ENCODE data around the gene KIRREL3. TPM values are rescaled to one million over a fixed set of nuclear protein-coding genes. Genes with fewer than 3 reads are reported as not detected.

KIRREL3 gene
- total and polyA plus RNA-seq, 9 of the 15 experiments (the other 6 are each of a cell fraction or from before 2014, with no cell fraction given), result 0.04 to 0.10 TPM; not detected in 7

DNA sequence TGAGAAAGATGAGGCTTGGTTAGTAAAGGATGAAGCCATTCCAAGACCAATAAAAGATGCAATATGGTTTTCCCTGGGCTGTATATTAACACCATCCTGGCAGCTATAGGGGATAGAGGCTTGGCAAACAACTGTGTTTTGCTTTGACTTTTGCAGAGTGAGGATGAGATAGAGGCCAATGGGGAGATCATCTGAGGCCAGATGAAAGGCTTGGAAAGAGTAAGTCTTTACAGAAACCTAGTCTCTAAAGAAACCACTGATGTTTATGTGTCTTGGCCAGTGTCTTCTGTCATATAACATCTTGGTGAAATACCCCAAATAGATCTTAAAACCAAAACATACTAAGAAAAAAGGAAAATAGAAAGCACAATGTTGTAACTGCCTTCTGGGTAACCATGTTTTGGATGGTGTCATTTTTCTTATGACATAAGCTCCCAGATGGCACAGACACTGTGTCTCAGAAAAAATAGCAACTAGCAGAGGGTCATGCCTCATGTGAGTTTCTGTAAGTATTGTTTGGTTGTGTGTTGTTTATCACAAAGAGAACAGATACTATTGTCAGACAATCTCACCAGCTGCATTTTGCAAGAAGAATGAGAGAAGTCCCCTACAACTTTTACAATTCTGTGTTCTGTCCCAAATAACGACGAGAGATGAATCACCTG is 339.7 kb downstream of the KIRREL3 start (continued):
- no peak for TF ChIP-seq NFIX (CRISPR knock-in tag; IDR thresholded peaks at IDR 0.05; ENCODE audit: low read depth)

DNA sequence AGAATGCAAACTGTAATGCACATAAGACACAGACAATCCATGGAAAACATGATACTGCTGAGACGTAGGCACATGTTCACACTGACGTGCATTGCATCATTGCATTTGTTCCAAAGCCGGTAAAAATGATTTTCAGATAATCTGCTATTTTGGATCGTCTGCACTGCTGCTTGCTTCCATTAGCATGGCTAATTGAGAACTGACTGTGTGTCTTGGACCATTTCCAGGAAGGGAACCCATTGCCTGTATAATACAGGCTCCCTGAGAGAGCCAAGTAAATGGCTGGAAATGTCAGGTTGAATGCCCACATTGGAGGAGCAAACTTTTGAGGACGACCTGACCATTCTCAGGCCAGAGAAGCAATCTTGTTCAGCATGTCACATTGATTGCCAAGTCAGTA is 340.2 kb downstream of the KIRREL3 start:
- Histone ChIP-seq H3K9me1 (ENCODE audit: control insufficient read depth, insufficient read depth, low read length) (no peaks in the 10 kb centered on the region), H3K4me2 (ENCODE audit: insufficient read depth, low read length) (no peak overlapping the region), H3K79me2 (ENCODE audit: control insufficient read depth, insufficient read depth, low read length) (no peaks in the 10 kb centered on the region), H4K20me1 (replicated peaks; ENCODE audit: control insufficient read depth, insufficient read depth, low read length) (no peaks in the 10 kb centered on the region; the same call in 1 of the 2 replicates), H3K27ac (ENCODE audit: extremely low read depth, low read depth, low read length) (no peak overlapping the region), H3K36me3 (ENCODE audit: control insufficient read depth, insufficient read depth, low read length) (no peaks in the 10 kb centered on the region), H3K9me3 (replicated peaks; ENCODE audit: control insufficient read depth, insufficient read depth, low read depth, low read length) (no peaks in the 10 kb centered on the region), H2AFZ (ENCODE audit: low read depth, low read length) (no peak overlapping the region), H3K9ac (ENCODE audit: insufficient read depth in 1 of 2, low read depth in 2 of 2, low read length in 2 of 2) (no peak overlapping the region), H3K4me1 (replicated peaks in 1 of 2; ENCODE audit: control insufficient read depth in 2 of 2, insufficient read depth in 2 of 2, low read length in 2 of 2) (no peaks in the 10 kb centered on the region), H3K27me3 (ENCODE audit: control insufficient read depth in 2 of 2, insufficient read depth in 2 of 2, low read length in 2 of 2) (peaks cover 0 to 1% of the 10 kb centered on the region in 2 experiments; a peak in 2 of 5 replicates), H3K4me3 (no peak overlapping the region)
- no TSS peak for BruUV-seq (replicated peaks)
- DNase-seq (ENCODE audit: extremely low read depth in 1 of 4, low spot score in 3 of 4) (no peak), FAIRE-seq (no peak), ATAC-seq (no peak)
- ChIA-PET CTCF (ENCODE audit: low intra/inter-chr PET ratio) (no interaction called here), POLR2A (no interaction called here)
- in situ Hi-C loops (cut with MboI) (no loop called here), intact Hi-C loops (cut with micrococcal nuclease) (no loop called here)
- WGBS (ENCODE audit: insufficient coverage, low coverage, missing lambda C conversion rate), result 0% methylated on average over 5 of the region's 5 CpGs
- TF ChIP-seq NR2C1 (IDR thresholded peaks at IDR 0.05), result no peak
- no peak for TF ChIP-seq NR2C1 (tag; IDR thresholded peaks at IDR 0.05)
- TF ChIP-seq HMG20A (CRISPR knock-in tag; conservative IDR thresholded peaks at IDR 0.05), result no peak
- TF ChIP-seq, protein P1, sequence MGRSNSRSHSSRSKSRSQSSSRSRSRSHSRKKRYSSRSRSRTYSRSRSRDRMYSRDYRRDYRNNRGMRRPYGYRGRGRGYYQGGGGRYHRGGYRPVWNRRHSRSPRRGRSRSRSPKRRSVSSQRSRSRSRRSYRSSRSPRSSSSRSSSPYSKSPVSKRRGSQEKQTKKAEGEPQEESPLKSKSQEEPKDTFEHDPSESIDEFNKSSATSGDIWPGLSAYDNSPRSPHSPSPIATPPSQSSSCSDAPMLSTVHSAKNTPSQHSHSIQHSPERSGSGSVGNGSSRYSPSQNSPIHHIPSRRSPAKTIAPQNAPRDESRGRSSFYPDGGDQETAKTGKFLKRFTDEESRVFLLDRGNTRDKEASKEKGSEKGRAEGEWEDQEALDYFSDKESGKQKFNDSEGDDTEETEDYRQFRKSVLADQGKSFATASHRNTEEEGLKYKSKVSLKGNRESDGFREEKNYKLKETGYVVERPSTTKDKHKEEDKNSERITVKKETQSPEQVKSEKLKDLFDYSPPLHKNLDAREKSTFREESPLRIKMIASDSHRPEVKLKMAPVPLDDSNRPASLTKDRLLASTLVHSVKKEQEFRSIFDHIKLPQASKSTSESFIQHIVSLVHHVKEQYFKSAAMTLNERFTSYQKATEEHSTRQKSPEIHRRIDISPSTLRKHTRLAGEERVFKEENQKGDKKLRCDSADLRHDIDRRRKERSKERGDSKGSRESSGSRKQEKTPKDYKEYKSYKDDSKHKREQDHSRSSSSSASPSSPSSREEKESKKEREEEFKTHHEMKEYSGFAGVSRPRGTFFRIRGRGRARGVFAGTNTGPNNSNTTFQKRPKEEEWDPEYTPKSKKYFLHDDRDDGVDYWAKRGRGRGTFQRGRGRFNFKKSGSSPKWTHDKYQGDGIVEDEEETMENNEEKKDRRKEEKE (IDR thresholded peaks at IDR 0.05; ENCODE audit: borderline replicate concordance in 1 of 2, control insufficient read depth in 1 of 2, low read depth in 2 of 2, low read length in 1 of 2), result no peak
- TF ChIP-seq, protein P2, sequence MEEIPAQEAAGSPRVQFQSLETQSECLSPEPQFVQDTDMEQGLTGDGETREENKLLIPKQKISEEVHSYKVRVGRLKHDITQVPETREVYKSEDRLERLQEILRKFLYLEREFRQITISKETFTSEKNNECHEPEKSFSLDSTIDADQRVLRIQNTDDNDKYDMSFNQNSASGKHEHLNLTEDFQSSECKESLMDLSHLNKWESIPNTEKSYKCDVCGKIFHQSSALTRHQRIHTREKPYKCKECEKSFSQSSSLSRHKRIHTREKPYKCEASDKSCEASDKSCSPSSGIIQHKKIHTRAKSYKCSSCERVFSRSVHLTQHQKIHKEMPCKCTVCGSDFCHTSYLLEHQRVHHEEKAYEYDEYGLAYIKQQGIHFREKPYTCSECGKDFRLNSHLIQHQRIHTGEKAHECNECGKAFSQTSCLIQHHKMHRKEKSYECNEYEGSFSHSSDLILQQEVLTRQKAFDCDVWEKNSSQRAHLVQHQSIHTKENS (CRISPR knock-in tag; IDR thresholded peaks at IDR 0.05), result no peak
- TF ChIP-seq GTF2E2 (tag; IDR thresholded peaks at IDR 0.05), result no peak
- no peak for TF ChIP-seq ZNF140 (CRISPR knock-in tag; IDR thresholded peaks at IDR 0.05)
- TF ChIP-seq CHCHD3 (CRISPR knock-in tag; IDR thresholded peaks at IDR 0.05), result no peak
- TF ChIP-seq ZNF668 (CRISPR knock-in tag; IDR thresholded peaks at IDR 0.05), result no peak
- TF ChIP-seq RBFOX2 (IDR thresholded peaks at IDR 0.05; ENCODE audit: low read depth, low read length), result no peak
- TF ChIP-seq RBM14 (IDR thresholded peaks at IDR 0.05; ENCODE audit: borderline replicate concordance, insufficient read depth, low read depth, low read length), result no peak
- TF ChIP-seq CREB1 (IDR thresholded peaks at IDR 0.05), result no peak
- TF ChIP-seq CREB1 (CRISPR knock-in tag; IDR thresholded peaks at IDR 0.05), result no peak
- TF ChIP-seq, protein P3, sequence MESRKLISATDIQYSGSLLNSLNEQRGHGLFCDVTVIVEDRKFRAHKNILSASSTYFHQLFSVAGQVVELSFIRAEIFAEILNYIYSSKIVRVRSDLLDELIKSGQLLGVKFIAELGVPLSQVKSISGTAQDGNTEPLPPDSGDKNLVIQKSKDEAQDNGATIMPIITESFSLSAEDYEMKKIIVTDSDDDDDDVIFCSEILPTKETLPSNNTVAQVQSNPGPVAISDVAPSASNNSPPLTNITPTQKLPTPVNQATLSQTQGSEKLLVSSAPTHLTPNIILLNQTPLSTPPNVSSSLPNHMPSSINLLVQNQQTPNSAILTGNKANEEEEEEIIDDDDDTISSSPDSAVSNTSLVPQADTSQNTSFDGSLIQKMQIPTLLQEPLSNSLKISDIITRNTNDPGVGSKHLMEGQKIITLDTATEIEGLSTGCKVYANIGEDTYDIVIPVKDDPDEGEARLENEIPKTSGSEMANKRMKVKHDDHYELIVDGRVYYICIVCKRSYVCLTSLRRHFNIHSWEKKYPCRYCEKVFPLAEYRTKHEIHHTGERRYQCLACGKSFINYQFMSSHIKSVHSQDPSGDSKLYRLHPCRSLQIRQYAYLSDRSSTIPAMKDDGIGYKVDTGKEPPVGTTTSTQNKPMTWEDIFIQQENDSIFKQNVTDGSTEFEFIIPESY (CRISPR knock-in tag; IDR thresholded peaks at IDR 0.05), result no peak
- no peak for TF ChIP-seq MAFK (IDR thresholded peaks at IDR 0.05; ENCODE audit: low read length)

Measured in K562 (cell line).